Stimulated activated naive B cell treated with anti-CD40 and anti-IgM and Interleukin-4, amounts not matched to agents 10 μg/mL and 1 μg/mL and 100 μg/mL, for 72 hours (primary cell): Measurements from ENCODE around the gene PCDHA1.
"Not testable (repeated sequence)": the region's sequence is repeated elsewhere in the genome, so short reads cannot be mapped to it uniquely, and the experiment has no call there.

Experiments used
- ATAC-seq, 2 donors: fragments of 150-1000 bp; cut with Tn5 transposase; replicated peaks; 2 replicates each; pipeline ENCODE4 v1.10.0; 2021; ENCODE audit warnings: moderate library complexity in 1 of 2
- DNase-seq: peaks from one replicate; pipeline ENCODE4 v3.0.0; 2021
- H3K27ac Mint-ChIP-seq: one replicate; pipeline ENCODE4 v1.8.0; 2022; ENCODE audit warnings: mild to moderate bottlenecking, mixed read lengths
- H3K27me3 Mint-ChIP-seq, 2 donors: one replicate each; pipeline ENCODE4 v1.8.0; 2022; ENCODE audit warnings: mixed read lengths in 2 of 2
- H3K36me3 Mint-ChIP-seq, 2 donors: one replicate each; pipeline ENCODE4 v1.8.0; 2022; ENCODE audit warnings: mixed read lengths in 2 of 2, mild to moderate bottlenecking in 1 of 2
- H3K4me1 Mint-ChIP-seq, 2 donors: one replicate each; pipeline ENCODE4 v1.8.0; 2022; ENCODE audit warnings: mixed read lengths in 2 of 2, mild to moderate bottlenecking in 1 of 2
- H3K4me3 Mint-ChIP-seq, 2 donors: one replicate each; pipeline ENCODE4 v1.8.0; 2022; ENCODE audit warnings: mild to moderate bottlenecking in 2 of 2, mixed read lengths in 2 of 2, moderate library complexity in 1 of 2
- H3K9me3 Mint-ChIP-seq, 2 donors: one replicate each; pipeline ENCODE4 v1.8.0; 2022; ENCODE audit warnings: mixed read lengths in 2 of 2, mild to moderate bottlenecking in 1 of 2

The PCDHA1 gene

DNA sequence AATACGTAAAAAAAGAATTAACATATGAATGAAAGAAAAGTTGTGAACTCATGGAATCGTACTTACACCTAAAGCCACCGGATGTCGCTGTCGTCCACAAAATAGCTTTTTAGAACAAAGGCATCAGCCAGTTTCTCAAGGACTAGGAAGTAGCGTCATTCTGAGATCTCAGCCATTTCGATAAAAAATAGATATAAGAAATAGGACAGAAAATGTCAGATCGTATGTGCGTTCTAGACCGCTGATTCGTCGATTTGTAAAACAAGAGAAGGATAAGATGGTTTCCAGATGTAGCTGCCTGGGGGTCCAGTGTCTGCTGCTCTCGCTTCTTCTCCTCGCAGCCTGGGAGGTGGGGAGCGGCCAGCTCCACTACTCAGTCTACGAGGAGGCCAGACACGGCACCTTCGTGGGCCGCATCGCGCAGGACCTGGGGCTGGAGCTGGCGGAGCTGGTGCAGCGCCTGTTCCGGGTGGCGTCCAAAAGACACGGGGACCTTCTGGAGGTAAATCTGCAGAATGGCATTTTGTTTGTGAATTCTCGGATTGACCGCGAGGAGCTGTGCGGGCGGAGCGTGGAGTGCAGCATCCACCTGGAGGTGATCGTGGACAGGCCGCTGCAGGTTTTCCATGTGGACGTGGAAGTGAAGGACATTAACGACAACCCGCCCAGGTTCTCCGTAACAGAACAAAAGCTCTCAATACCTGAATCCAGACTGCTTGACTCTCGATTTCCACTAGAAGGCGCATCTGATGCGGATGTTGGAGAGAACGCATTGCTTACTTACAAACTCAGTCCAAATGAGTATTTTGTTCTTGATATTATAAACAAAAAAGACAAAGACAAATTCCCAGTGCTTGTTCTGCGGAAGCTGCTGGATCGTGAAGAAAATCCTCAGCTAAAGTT lies 70.1 kb downstream of the PCDHA1 start, which contains the start of gene PCDHA10:
TSS of gene PCDHA10 (plus strand) at position 126 of the 903 bp plus-strand sequence. CDS start at position 278, 152 bp downstream.
- H3K27ac Mint-ChIP-seq = no peak within 1 kb of the TSS
- DNase-seq (no peak), ATAC-seq (no peak)
- H3K36me3 Mint-ChIP-seq = peaks cover 4 to 7% of the 10 kb centered on the region in 2 donors
- peaks cover 6 to 12% of the 10 kb centered on the region in 2 donors for H3K9me3 Mint-ChIP-seq
- H3K27me3 Mint-ChIP-seq = peaks cover 12 to 31% of the 10 kb centered on the region in 2 donors
- no peaks in the 10 kb centered on the region for H3K4me1 Mint-ChIP-seq
- H3K4me3 Mint-ChIP-seq = no peak within 1 kb of the TSS

DNA sequence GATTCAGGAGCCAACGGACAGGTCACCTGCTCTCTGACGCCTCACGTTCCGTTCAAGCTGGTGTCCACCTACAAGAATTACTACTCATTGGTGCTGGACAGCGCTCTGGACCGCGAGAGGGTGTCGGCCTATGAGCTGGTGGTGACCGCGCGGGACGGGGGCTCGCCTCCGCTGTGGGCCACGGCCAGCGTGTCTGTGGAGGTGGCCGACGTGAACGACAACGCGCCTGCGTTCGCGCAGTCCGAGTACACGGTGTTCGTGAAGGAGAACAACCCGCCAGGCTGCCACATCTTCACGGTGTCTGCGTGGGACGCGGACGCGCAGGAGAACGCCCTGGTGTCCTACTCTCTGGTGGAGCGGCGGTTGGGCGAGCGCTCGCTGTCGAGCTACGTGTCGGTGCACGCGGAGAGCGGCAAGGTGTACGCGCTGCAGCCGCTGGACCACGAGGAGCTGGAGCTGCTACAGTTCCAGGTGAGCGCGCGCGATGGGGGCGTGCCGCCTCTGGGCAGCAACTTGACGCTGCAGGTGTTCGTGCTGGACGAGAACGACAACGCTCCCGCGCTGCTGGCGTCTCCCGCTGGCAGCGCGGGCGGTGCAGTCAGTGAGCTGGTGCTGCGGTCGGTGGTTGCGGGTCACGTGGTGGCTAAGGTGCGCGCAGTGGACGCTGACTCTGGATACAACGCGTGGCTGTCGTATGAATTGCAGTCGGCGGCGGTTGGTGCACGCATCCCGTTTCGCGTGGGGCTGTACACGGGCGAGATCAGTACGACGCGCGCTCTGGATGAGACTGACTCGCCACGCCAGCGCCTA lies 71.4 kb downstream of the PCDHA1 start:
- peaks cover 6 to 12% of the 10 kb centered on the region in 2 donors for H3K9me3 Mint-ChIP-seq
- no peaks in the 10 kb centered on the region for H3K4me1 Mint-ChIP-seq
- no peak overlapping the region for H3K27ac Mint-ChIP-seq

DNA sequence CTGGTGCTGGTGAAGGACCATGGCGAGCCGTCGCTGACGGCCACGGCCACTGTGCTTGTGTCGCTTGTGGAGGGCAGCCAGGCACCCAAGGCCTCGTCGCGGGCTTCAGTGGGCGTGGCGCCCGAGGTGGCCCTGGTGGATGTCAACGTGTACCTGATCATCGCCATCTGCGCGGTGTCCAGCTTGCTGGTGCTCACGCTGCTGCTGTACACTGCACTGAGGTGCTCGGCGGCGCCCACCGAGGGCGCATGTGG lies 72.0 kb downstream of the PCDHA1 start:
- H3K27ac Mint-ChIP-seq = no peak overlapping the region
- H3K36me3 Mint-ChIP-seq = peaks cover 4 to 11% of the 10 kb centered on the region in 2 donors
- no peaks in the 10 kb centered on the region for H3K4me1 Mint-ChIP-seq
- H3K27me3 Mint-ChIP-seq = peaks cover 12 to 40% of the 10 kb centered on the region in 2 donors
- DNase-seq (no peak), ATAC-seq (no peak)
- H3K4me3 Mint-ChIP-seq = no peak overlapping the region
- peaks cover 6 to 12% of the 10 kb centered on the region in 2 donors for H3K9me3 Mint-ChIP-seq

More for the DNA sequence above, 71.4 kb downstream of the PCDHA1 start:
- H3K4me3 Mint-ChIP-seq = no peak overlapping the region
- DNase-seq = no peak
- no peak for ATAC-seq
- H3K27me3 Mint-ChIP-seq = peaks cover 12 to 36% of the 10 kb centered on the region in 2 donors
- peaks cover 4 to 8% of the 10 kb centered on the region in 2 donors for H3K36me3 Mint-ChIP-seq

- DNase-seq = no peak
Measured at GRCh38 chr5:140862441-140863295, 76.7 kb downstream of the PCDHA1 start.

GRCh38 chr5:140868721-140869554 lies 83.0 kb downstream of the PCDHA1 start, which contains the start of gene PCDHA11:
Gene PCDHA11, plus strand, starts transcription at chr5:140868957. Its CDS starts 147 bp downstream, at chr5:140869104.
- Mint-ChIP-seq H3K4me3 (no peak within 1 kb of the TSS), H3K27ac (no peak within 1 kb of the TSS)

More at GRCh38 chr5:140862441-140863295, 76.7 kb downstream of the PCDHA1 start:
- peaks cover 1 to 3% of the 10 kb centered on the region in 2 donors for H3K36me3 Mint-ChIP-seq
- ATAC-seq = no peak
- H3K9me3 Mint-ChIP-seq = peaks cover 3 to 4% of the 10 kb centered on the region in 2 donors
- peaks cover 3 to 19% of the 10 kb centered on the region in 2 donors for H3K27me3 Mint-ChIP-seq
- H3K4me1 Mint-ChIP-seq = no peaks in the 10 kb centered on the region
- no peak overlapping the region for H3K4me3 Mint-ChIP-seq
- no peak overlapping the region for H3K27ac Mint-ChIP-seq

GRCh38 chr5:140869555-140869886 lies 83.6 kb downstream of the PCDHA1 start:
- Mint-ChIP-seq H3K27ac (no peak overlapping the region), H3K9me3 (peaks cover 0 to 3% of the 10 kb centered on the region in 2 donors), H3K36me3 (peaks cover 0 to 3% of the 10 kb centered on the region in 2 donors), H3K27me3 (peaks cover 4 to 14% of the 10 kb centered on the region in 2 donors), H3K4me1 (no peaks in the 10 kb centered on the region), H3K4me3 (no peak overlapping the region)
- ATAC-seq = no peak
- DNase-seq = no peak

More at GRCh38 chr5:140868721-140869554, 83.0 kb downstream of the PCDHA1 start, which contains the start of gene PCDHA11:
- Mint-ChIP-seq H3K36me3 (peaks cover 0 to 3% of the 10 kb centered on the region in 2 donors), H3K27me3 (peaks cover 4 to 18% of the 10 kb centered on the region in 2 donors), H3K4me1 (no peaks in the 10 kb centered on the region), H3K9me3 (peaks cover 0 to 3% of the 10 kb centered on the region in 2 donors)
- DNase-seq (no peak), ATAC-seq (no peak)

DNA sequence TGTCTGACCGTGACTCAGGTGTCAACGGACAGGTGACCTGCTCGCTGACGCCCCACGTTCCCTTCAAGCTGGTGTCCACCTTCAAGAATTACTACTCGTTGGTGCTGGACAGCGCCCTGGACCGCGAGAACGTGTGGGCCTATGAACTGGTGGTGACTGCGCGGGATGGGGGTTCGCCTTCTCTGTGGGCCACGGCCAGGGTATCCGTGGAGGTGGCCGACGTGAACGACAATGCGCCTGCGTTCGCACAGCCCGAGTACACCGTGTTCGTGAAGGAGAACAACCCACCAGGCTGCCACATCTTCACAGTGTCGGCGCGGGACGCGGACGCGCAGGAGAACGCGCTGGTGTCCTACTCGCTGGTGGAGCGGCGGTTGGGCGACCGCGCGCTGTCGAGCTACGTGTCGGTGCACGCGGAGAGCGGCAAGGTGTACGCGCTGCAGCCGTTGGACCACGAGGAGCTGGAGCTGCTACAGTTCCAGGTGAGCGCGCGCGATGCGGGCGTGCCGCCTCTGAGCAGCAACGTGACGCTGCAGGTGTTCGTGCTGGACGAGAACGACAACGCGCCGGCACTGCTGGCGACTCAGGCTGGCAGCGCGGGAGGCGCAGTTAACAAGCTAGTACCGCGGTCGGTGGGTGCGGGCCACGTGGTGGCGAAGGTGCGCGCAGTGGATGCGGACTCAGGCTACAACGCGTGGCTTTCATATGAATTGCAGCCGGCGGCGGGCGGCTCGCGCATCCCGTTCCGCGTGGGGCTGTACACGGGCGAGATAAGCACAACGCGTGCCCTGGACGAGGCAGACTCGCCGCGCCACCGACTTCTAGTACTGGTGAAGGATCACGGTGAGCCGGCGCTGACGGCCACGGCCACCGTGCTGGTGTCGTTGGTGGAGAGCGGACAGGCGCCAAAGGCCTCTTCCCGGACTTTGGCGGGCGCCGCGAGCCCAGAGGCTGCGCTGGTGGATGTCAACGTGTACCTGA lies 84.6 kb downstream of the PCDHA1 start:
- Mint-ChIP-seq H3K27me3 (peaks cover 4 to 19% of the 10 kb centered on the region in 2 donors), H3K4me1 (no peaks in the 10 kb centered on the region), H3K36me3 (peaks cover 0 to 3% of the 10 kb centered on the region in 2 donors), H3K9me3 (peaks cover 0 to 3% of the 10 kb centered on the region in 2 donors), H3K4me3 (no peak overlapping the region), H3K27ac (no peak overlapping the region)
- DNase-seq (no peak), ATAC-seq (no peak)

GRCh38 chr5:140875085-140876065 lies 89.4 kb downstream of the PCDHA1 start, which contains the start of gene PCDHA12:
Gene PCDHA12, plus strand, starts transcription at chr5:140875308. Its CDS starts 165 bp downstream, at chr5:140875473.
- Mint-ChIP-seq H3K4me1 (no peaks in the 10 kb centered on the region), H3K4me3 (no peak within 1 kb of the TSS), H3K36me3 (peaks cover 0 to 3% of the 10 kb centered on the region in 2 donors), H3K9me3 (peaks cover 2 to 4% of the 10 kb centered on the region in 2 donors), H3K27me3 (peaks cover 7 to 35% of the 10 kb centered on the region in 2 donors), H3K27ac (no peak within 1 kb of the TSS)
- no peak for ATAC-seq
- DNase-seq = no peak

DNA sequence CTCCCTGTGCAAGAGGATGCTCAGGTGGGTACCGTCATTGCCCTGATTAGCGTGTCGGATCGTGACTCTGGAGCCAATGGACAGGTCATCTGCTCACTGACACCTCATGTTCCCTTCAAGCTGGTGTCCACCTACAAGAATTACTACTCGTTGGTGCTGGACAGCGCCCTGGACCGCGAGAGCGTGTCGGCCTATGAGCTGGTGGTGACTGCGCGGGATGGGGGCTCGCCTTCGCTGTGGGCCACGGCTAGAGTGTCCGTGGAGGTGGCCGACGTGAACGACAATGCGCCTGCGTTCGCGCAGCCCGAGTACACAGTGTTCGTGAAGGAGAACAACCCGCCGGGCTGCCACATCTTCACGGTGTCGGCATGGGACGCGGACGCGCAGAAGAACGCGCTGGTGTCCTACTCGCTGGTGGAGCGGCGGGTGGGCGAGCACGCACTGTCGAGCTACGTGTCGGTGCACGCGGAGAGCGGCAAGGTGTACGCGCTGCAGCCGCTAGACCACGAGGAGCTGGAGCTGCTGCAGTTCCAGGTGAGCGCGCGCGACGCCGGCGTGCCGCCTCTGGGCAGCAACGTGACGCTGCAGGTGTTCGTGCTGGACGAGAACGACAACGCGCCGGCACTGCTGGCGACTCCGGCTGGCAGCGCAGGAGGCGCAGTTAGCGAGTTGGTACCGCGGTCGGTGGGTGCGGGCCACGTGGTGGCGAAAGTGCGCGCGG lies 90.8 kb downstream of the PCDHA1 start:
- DNase-seq, H3K36me3 Mint-ChIP-seq, H3K27ac Mint-ChIP-seq, ATAC-seq, H3K4me3 Mint-ChIP-seq, H3K4me1 Mint-ChIP-seq: not testable (repeated sequence)
- peaks cover 15 to 46% of the 10 kb centered on the region in 2 donors for H3K27me3 Mint-ChIP-seq
- peaks cover 9 to 10% of the 10 kb centered on the region in 2 donors for H3K9me3 Mint-ChIP-seq

- peaks cover 19 to 48% of the 10 kb centered on the region in 2 donors for H3K27me3 Mint-ChIP-seq
- no peaks in the 10 kb centered on the region for H3K4me1 Mint-ChIP-seq
- H3K9me3 Mint-ChIP-seq = peaks cover 9 to 12% of the 10 kb centered on the region in 2 donors
- ATAC-seq (no peak), DNase-seq (no peak)
- no peak overlapping the region for H3K4me3 Mint-ChIP-seq
- H3K27ac Mint-ChIP-seq = no peak overlapping the region
- H3K36me3 Mint-ChIP-seq = peaks cover 0 to 7% of the 10 kb centered on the region in 2 donors
Measured at GRCh38 chr5:140877262-140877581, 91.3 kb downstream of the PCDHA1 start.
